PC-3 (cell line): Measurements from ENCODE around the gene PLEKHM2.

ENCODE experiments used
- EZH2 ChIP-seq: fragments of 300-600 bp; sonication (generic); IDR thresholded peaks from one replicate; pipeline ENCODE4 v1.6.1; 2017; ENCODE audit warnings: antibody characterized with exemption, mild to moderate bottlenecking, low read length; ENCODE audit not compliant: unreplicated experiment
- EZH2phosphoT487 ChIP-seq: fragments of 300-600 bp; sonication (generic); IDR thresholded peaks from 2 replicates; pipeline ENCODE4 v1.6.1; 2018; ENCODE audit warnings: mild to moderate bottlenecking, antibody characterized with exemption, low read length, borderline replicate concordance
- TF ChIP-seq, protein P1 (sequence below): fragments of 300-600 bp; sonication (generic); conservative IDR thresholded peaks from 2 replicates; pipeline ENCODE4 v1.5.1; 2017; ENCODE audit warnings: antibody characterized with exemption, low read depth, mild to moderate bottlenecking, low read length

DNA sequence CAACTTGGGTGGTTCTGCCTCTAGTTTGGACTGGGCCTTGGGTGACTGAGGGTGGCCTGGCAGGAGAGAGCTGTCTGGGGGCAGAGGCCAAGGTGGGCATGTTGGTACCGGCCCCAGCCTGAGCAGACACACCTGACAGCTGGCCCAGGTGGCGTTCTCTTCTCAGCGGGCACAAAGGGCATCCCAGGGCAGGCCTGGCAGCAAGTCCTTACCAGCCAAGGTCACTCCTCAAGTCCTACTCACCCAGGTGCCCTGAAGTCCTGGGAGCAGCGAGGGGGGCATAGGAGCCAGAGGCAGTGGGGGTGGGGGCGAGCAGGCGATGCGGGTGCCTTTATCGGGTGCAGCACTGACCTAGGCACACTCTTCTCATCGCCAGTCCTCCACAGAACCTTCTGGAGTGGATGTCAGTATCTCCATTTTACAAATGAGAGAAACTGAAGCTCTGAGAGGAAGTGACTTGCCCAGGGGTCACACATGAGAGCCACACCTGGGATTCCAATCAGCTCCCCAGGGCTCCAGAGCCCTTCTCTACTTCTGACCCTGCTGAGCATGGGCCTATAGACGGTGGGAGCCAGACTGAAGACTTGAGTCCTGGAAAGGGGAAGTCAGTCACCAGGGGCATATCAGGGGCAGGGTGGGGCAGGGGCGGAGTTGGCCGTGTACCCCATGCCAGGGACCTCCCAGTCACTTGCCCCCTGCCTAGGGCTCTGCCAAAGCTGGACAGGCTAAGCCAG, 51.4 kb downstream of the PLEKHM2 start:
- TF ChIP-seq, protein P1, sequence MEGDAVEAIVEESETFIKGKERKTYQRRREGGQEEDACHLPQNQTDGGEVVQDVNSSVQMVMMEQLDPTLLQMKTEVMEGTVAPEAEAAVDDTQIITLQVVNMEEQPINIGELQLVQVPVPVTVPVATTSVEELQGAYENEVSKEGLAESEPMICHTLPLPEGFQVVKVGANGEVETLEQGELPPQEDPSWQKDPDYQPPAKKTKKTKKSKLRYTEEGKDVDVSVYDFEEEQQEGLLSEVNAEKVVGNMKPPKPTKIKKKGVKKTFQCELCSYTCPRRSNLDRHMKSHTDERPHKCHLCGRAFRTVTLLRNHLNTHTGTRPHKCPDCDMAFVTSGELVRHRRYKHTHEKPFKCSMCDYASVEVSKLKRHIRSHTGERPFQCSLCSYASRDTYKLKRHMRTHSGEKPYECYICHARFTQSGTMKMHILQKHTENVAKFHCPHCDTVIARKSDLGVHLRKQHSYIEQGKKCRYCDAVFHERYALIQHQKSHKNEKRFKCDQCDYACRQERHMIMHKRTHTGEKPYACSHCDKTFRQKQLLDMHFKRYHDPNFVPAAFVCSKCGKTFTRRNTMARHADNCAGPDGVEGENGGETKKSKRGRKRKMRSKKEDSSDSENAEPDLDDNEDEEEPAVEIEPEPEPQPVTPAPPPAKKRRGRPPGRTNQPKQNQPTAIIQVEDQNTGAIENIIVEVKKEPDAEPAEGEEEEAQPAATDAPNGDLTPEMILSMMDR, result no peak
- TF ChIP-seq EZH2, result no peak
- TF ChIP-seq EZH2phosphoT487, result no peak
